ENCODE measurements around the gene ESAM.

Gene ESAM

GRCh38 chr11:124762105-124762623 lies at the start of gene ESAM:
ESAM (minus strand) TSS chr11:124762290; CDS start chr11:124762154, 136 bp downstream.
- in situ Hi-C loops (cut with HindIII; ENCODE audit: low sequenced_read_pairs), result no loop called here

GRCh38 chr11:124811399-124812125 lies 49.5 kb upstream of the ESAM start:
- in situ Hi-C loops (cut with HindIII; ENCODE audit: low sequenced_read_pairs), result no loop called here

- in situ Hi-C loops (cut with HindIII; ENCODE audit: low sequenced_read_pairs), result no loop called here
These were observed 45.7 kb upstream of the ESAM start for GRCh38 chr11:124807660-124808270.

GRCh38 chr11:124807201-124807600 lies 45.1 kb upstream of the ESAM start:
- in situ Hi-C loops (cut with HindIII; ENCODE audit: low sequenced_read_pairs), result no loop called here

GRCh38 chr11:124804884-124805283 lies 42.8 kb upstream of the ESAM start:
- in situ Hi-C loops (cut with HindIII; ENCODE audit: low sequenced_read_pairs), result no loop called here

- in situ Hi-C loops (cut with HindIII; ENCODE audit: low sequenced_read_pairs), result no loop called here
These were observed 39.7 kb upstream of the ESAM start for GRCh38 chr11:124801636-124802312.

GRCh38 chr11:124801014-124801413 lies 38.9 kb upstream of the ESAM start:
- in situ Hi-C loops (cut with HindIII; ENCODE audit: low sequenced_read_pairs), result no loop called here

GRCh38 chr11:124800226-124800929 lies 38.3 kb upstream of the ESAM start, which contains the start of gene MSANTD2:
MSANTD2 (minus strand) TSS chr11:124800406; CDS start chr11:124800380, 26 bp downstream.
- in situ Hi-C loops (cut with HindIII; ENCODE audit: low sequenced_read_pairs), result no loop called here

- in situ Hi-C loops (cut with HindIII; ENCODE audit: low sequenced_read_pairs), result loop anchor here (5.0 kb wide), 1 partner anchor 137 kb away; no protein-coding TSS in a partner anchor
These were observed 37.5 kb upstream of the ESAM start for GRCh38 chr11:124799348-124800225.

GRCh38 chr11:124798991-124799347 lies 36.9 kb upstream of the ESAM start:
- in situ Hi-C loops (cut with HindIII; ENCODE audit: low sequenced_read_pairs), result loop anchor here (5.0 kb wide), 1 partner anchor 137 kb away; no protein-coding TSS in a partner anchor

GRCh38 chr11:124796312-124796711 lies 34.2 kb upstream of the ESAM start:
- in situ Hi-C loops (cut with HindIII; ENCODE audit: low sequenced_read_pairs), result loop anchor here (5.0 kb wide), 1 partner anchor 134 kb away; no protein-coding TSS in a partner anchor

- in situ Hi-C loops (cut with HindIII; ENCODE audit: low sequenced_read_pairs), result no loop called here
These were observed 31.6 kb upstream of the ESAM start for GRCh38 chr11:124793466-124794278.

GRCh38 chr11:124791626-124792341 lies 29.7 kb upstream of the ESAM start:
- in situ Hi-C loops (cut with HindIII; ENCODE audit: low sequenced_read_pairs), result no loop called here

GRCh38 chr11:124788521-124788920 lies 26.4 kb upstream of the ESAM start:
- in situ Hi-C loops (cut with HindIII; ENCODE audit: low sequenced_read_pairs), result loop anchor here (5.0 kb wide), 1 partner anchor 71 kb away; no protein-coding TSS in a partner anchor

GRCh38 chr11:124784051-124784450 lies 22.0 kb upstream of the ESAM start:
- in situ Hi-C loops (cut with HindIII; ENCODE audit: low sequenced_read_pairs), result no loop called here

- in situ Hi-C loops (cut with HindIII; ENCODE audit: low sequenced_read_pairs), result no loop called here
These were observed 20.9 kb upstream of the ESAM start for GRCh38 chr11:124783002-124783401.

- in situ Hi-C loops (cut with HindIII; ENCODE audit: low sequenced_read_pairs), result no loop called here
These were observed 17.5 kb upstream of the ESAM start for GRCh38 chr11:124779568-124779967.

- in situ Hi-C loops (cut with HindIII; ENCODE audit: low sequenced_read_pairs), result no loop called here
These were observed 16.2 kb upstream of the ESAM start for GRCh38 chr11:124778281-124778680.

Measured in endothelial cell of hepatic sinusoid (primary cell).